Mesenchymal stem cell (in vitro differentiated cells and primary cell): Measurements from ENCODE around the gene PNMA6F. TPM values are rescaled to one million over a fixed set of nuclear protein-coding genes. Genes with fewer than 3 reads are reported as not detected.
"Not testable (repeated sequence)": the region's sequence is repeated elsewhere in the genome, so short reads cannot be mapped to it uniquely, and the experiment has no call there.

ENCODE experiments used
- DNase-seq: peaks from one replicate; pipeline ENCODE4 v3.0.0-alpha.2; 2013
- H2AFZ ChIP-seq: one replicate; pipeline ENCODE4 v1.6.1; 2013; ENCODE audit warnings: low read depth, mild to moderate bottlenecking, control low read depth, inconsistent platforms, low read length, moderate library complexity
- H2AK5ac ChIP-seq: 2 replicates; pipeline ENCODE4 v1.6.1; 2013; ENCODE audit warnings: low read length, moderate library complexity, mild to moderate bottlenecking, inconsistent platforms; ENCODE audit not compliant: severe bottlenecking
- H2BK120ac ChIP-seq: one replicate; pipeline ENCODE4 v1.6.1; 2013; ENCODE audit warnings: low read depth, mild to moderate bottlenecking, inconsistent platforms, low read length, moderate library complexity
- H2BK12ac ChIP-seq, 2 experiments: one replicate each; pipeline ENCODE4 v1.6.1; 2013; ENCODE audit warnings: inconsistent platforms in 2 of 2, low read length in 2 of 2, mild to moderate bottlenecking in 2 of 2, moderate library complexity in 2 of 2, control low read depth in 1 of 2
- H2BK15ac ChIP-seq: one replicate; pipeline ENCODE4 v1.6.1; 2013; ENCODE audit warnings: mild to moderate bottlenecking, low read depth, inconsistent platforms; ENCODE audit not compliant: poor library complexity, severe bottlenecking
- H2BK5ac ChIP-seq: 2 replicates; pipeline ENCODE4 v1.6.1; 2013; ENCODE audit warnings: low read depth, mild to moderate bottlenecking, low read length, control low read depth, inconsistent platforms; ENCODE audit not compliant: poor library complexity, severe bottlenecking
- H3K14ac ChIP-seq, 2 experiments: one replicate each; pipeline ENCODE4 v1.6.1; 2013; ENCODE audit warnings: inconsistent platforms in 2 of 2, low read length in 2 of 2, control low read depth in 1 of 2, mild to moderate bottlenecking in 1 of 2, moderate library complexity in 1 of 2
- H3K18ac ChIP-seq, 2 experiments: one replicate each; pipeline ENCODE4 v1.6.1; 2013; ENCODE audit warnings: inconsistent platforms in 2 of 2, low read length in 2 of 2, control low read depth in 1 of 2, low read depth in 1 of 2, mild to moderate bottlenecking in 1 of 2
- H3K23ac ChIP-seq, 2 experiments: one replicate each; pipeline ENCODE4 v1.6.1; 2013; ENCODE audit warnings: inconsistent platforms in 2 of 2, low read length in 2 of 2, mild to moderate bottlenecking in 2 of 2, moderate library complexity in 2 of 2, control low read depth in 1 of 2
- H3K27ac ChIP-seq: 2 replicates; pipeline ENCODE4 v1.5.1; 2013; ENCODE audit warnings: mild to moderate bottlenecking, moderate library complexity, low read length, control low read depth, inconsistent platforms; ENCODE audit not compliant: poor library complexity, severe bottlenecking
- H3K27me3 ChIP-seq, 2 experiments: 2 replicates each; pipeline versions ENCODE4 v1.6.1 to v1.7.0; 2013; ENCODE audit warnings: low read length in 2 of 2, mild to moderate bottlenecking in 2 of 2, moderate library complexity in 2 of 2, control low read depth in 1 of 2, inconsistent platforms in 1 of 2; ENCODE audit not compliant: control insufficient read depth in 1 of 2, insufficient read depth in 1 of 2
- H3K36me3 ChIP-seq, 2 experiments: 2 replicates each; pipeline versions ENCODE4 v1.6.1 to v1.7.0; 2013; ENCODE audit warnings: low read length in 2 of 2, control low read depth in 1 of 2, inconsistent platforms in 1 of 2, low read depth in 1 of 2, mild to moderate bottlenecking in 1 of 2; ENCODE audit not compliant: insufficient read depth in 2 of 2, control insufficient read depth in 1 of 2
- H3K4ac ChIP-seq, 2 experiments: one replicate each; pipeline ENCODE4 v1.6.1; 2013; ENCODE audit warnings: inconsistent platforms in 2 of 2, low read length in 2 of 2, mild to moderate bottlenecking in 2 of 2, moderate library complexity in 2 of 2, control low read depth in 1 of 2, low read depth in 1 of 2
- H3K4me1 ChIP-seq: 2 replicates; pipeline ENCODE4 v1.6.1; 2013; ENCODE audit warnings: low read depth, low read length, control low read depth; ENCODE audit not compliant: control insufficient read depth, insufficient read depth
- H3K4me2 ChIP-seq: 2 replicates; pipeline ENCODE4 v1.6.1; 2013; ENCODE audit warnings: low read length, mild to moderate bottlenecking, inconsistent platforms; ENCODE audit not compliant: poor library complexity, severe bottlenecking
- H3K4me3 ChIP-seq, 2 experiments: 2 replicates each; pipeline versions ENCODE4 v1.5.1 to v1.7.0; 2013; ENCODE audit warnings: low read length in 2 of 2, mild to moderate bottlenecking in 2 of 2, control low read depth in 1 of 2, low read depth in 1 of 2; ENCODE audit not compliant: insufficient read depth in 1 of 2
- H3K79me1 ChIP-seq: replicated peaks from 2 replicates; pipeline ENCODE4 v1.6.1; 2013; ENCODE audit warnings: mild to moderate bottlenecking, control low read depth, low read length, inconsistent platforms; ENCODE audit not compliant: poor library complexity, severe bottlenecking
- H3K9ac ChIP-seq: 2 replicates; pipeline ENCODE4 v1.7.0; 2013; ENCODE audit warnings: mild to moderate bottlenecking, low read length, moderate library complexity
- H3K9me3 ChIP-seq: 2 replicates; pipeline ENCODE4 v1.7.0; 2013; ENCODE audit warnings: mild to moderate bottlenecking, low read length; ENCODE audit not compliant: control insufficient read depth
- H4K8ac ChIP-seq: one replicate; pipeline ENCODE4 v1.6.1; 2013; ENCODE audit warnings: inconsistent platforms, mild to moderate bottlenecking, low read length, moderate library complexity
- H4K91ac ChIP-seq: one replicate; pipeline ENCODE4 v1.6.1; 2013; ENCODE audit warnings: mild to moderate bottlenecking, low read length, inconsistent platforms
- WGBS: methylation state at CpG from one replicate; pipeline ENCODE4 v1.1.7; 2013; ENCODE audit warnings: mixed read lengths; 5-methylcytosine and 5-hydroxymethylcytosine counted together
- small RNA-seq: library from polyadenylated mRNA; stranded (forward); fragments of <200 nt; extraction: miRNeasy Mini kit (QIAGEN cat#:217004); gene quantifications from one replicate; pipeline ENCODE3, GENCODE V24; 2013; ENCODE audit warnings: low read depth

PNMA6F gene

DNA sequence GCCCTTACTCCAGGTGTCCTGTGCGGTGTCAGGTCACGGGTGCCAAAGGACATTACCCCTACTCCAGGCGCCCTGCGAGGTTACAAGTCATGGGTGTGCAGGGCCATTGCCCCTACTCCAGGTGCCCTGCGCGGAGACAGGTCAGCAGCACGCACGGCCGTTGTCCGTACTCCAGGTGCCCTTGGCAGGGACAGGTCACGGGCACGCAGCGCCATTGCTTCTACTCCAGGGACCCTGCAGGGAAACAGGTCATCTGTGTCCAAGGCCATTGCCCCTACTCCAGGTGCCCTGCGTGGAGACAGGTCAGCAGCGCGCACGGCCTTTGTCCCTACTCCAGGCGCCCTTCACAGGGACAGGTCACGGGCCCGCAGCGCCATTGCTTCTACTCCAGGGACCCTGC lies 49.0 kb downstream of the PNMA6F start:
- H2BK12ac ChIP-seq, H3K18ac ChIP-seq, H3K27me3 ChIP-seq, H2BK5ac ChIP-seq, H2BK120ac ChIP-seq, H3K4me2 ChIP-seq, H3K27ac ChIP-seq, H3K36me3 ChIP-seq, H3K23ac ChIP-seq, H2AK5ac ChIP-seq, H2AFZ ChIP-seq, DNase-seq, H3K4ac ChIP-seq, H4K91ac ChIP-seq, H3K14ac ChIP-seq, H3K9ac ChIP-seq, H4K8ac ChIP-seq, H2BK15ac ChIP-seq, H3K4me1 ChIP-seq, H3K79me1 ChIP-seq, H3K4me3 ChIP-seq, H3K9me3 ChIP-seq: not testable (repeated sequence)
- no CpG with 5 or more reads among the region's 21 CpGs for WGBS

DNA sequence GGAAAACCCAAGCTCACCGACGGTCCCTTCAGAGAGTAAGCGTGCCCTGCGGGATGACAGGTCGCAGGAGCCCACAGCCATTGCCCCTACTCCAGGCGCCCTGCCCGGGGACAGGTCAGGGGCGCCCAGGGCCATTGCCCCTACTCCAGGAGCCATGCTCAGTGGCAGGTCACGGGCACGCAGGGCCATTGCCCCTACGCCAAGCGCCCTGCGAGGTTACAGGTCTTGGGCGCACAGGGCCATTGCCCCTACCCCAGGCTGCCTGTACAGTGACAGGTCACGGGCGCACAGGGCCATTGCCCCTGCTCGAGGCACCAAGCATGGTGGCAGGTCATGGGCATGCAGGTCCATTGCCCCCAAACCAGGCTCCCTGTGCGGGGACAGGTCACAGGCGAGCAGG lies 49.5 kb downstream of the PNMA6F start:
- not testable (repeated sequence) for H2AFZ ChIP-seq, H3K36me3 ChIP-seq, H3K4me3 ChIP-seq, H4K8ac ChIP-seq, H3K79me1 ChIP-seq, H3K27me3 ChIP-seq, H3K9ac ChIP-seq, H3K27ac ChIP-seq, H2AK5ac ChIP-seq, H3K4ac ChIP-seq, H3K14ac ChIP-seq, H4K91ac ChIP-seq, H3K18ac ChIP-seq, H3K4me1 ChIP-seq, H3K4me2 ChIP-seq, H3K9me3 ChIP-seq, H2BK5ac ChIP-seq, H3K23ac ChIP-seq, H2BK15ac ChIP-seq, H2BK12ac ChIP-seq, H2BK120ac ChIP-seq, DNase-seq
- no CpG with 5 or more reads among the region's 19 CpGs for WGBS

Small RNAs within 50 kb of the gene (small RNA-seq; reads per million reads assigned to genes)
- gene AC152007.1 = not detected
